H9 (cell line): Measurements from ENCODE around the gene ABCA10. TPM values are rescaled to one million over a fixed set of nuclear protein-coding genes. Genes with fewer than 3 reads are reported as not detected.

Source experiments
- DNase-seq: peaks from one replicate; pipeline ENCODE4 v3.0.0-alpha.2; 2017
- H2AFZ ChIP-seq: one replicate; pipeline ENCODE4 v1.6.1; 2013; ENCODE audit warnings: mild to moderate bottlenecking, low read length, control low read depth, moderate library complexity
- H2AK5ac ChIP-seq: 2 replicates; pipeline ENCODE4 v1.6.1; 2013; ENCODE audit warnings: low read length, control low read depth, mixed read lengths; ENCODE audit not compliant: insufficient read length
- H2BK120ac ChIP-seq: one replicate; pipeline ENCODE4 v1.6.1; 2013; ENCODE audit warnings: low read depth, mild to moderate bottlenecking, low read length, control low read depth, inconsistent platforms; ENCODE audit not compliant: poor library complexity, severe bottlenecking
- H2BK12ac ChIP-seq: 2 replicates; pipeline ENCODE4 v1.6.1; 2013; ENCODE audit warnings: low read length, control low read depth, mixed read lengths, low read depth; ENCODE audit not compliant: insufficient read length
- H2BK15ac ChIP-seq: 2 replicates; pipeline ENCODE4 v1.6.1; 2013; ENCODE audit warnings: low read depth, low read length, control low read depth
- H2BK20ac ChIP-seq: one replicate; pipeline ENCODE4 v1.6.1; 2013; ENCODE audit warnings: low read depth, mild to moderate bottlenecking, low read length, control low read depth, inconsistent platforms; ENCODE audit not compliant: poor library complexity, severe bottlenecking
- H2BK5ac ChIP-seq: 2 replicates; pipeline ENCODE4 v1.6.1; 2013; ENCODE audit warnings: low read length, control low read depth, mixed read lengths; ENCODE audit not compliant: insufficient read length
- H3K14ac ChIP-seq: 2 replicates; pipeline ENCODE4 v1.6.1; 2013; ENCODE audit warnings: low read length, control low read depth; ENCODE audit not compliant: insufficient read depth
- H3K18ac ChIP-seq: 2 replicates; pipeline ENCODE4 v1.6.1; 2013; ENCODE audit warnings: low read depth, mild to moderate bottlenecking, mixed read lengths, low read length, control low read depth; ENCODE audit not compliant: insufficient read length
- H3K23ac ChIP-seq: 2 replicates; pipeline ENCODE4 v1.6.1; 2013; ENCODE audit warnings: low read length, control low read depth, mixed read lengths, low read depth; ENCODE audit not compliant: insufficient read length
- H3K23me2 ChIP-seq: 2 replicates; pipeline ENCODE4 v1.6.1; 2013; ENCODE audit warnings: low read depth, mild to moderate bottlenecking, mixed read lengths, low read length, control low read depth; ENCODE audit not compliant: insufficient read length, poor library complexity, severe bottlenecking
- H3K27ac ChIP-seq: 2 replicates; pipeline ENCODE4 v1.5.1; 2013; ENCODE audit warnings: low read length, control low read depth, mixed read lengths, low read depth; ENCODE audit not compliant: insufficient read length
- H3K27me3 ChIP-seq: 2 replicates; pipeline ENCODE4 v1.6.1; 2013; ENCODE audit warnings: low read length, control low read depth, inconsistent platforms; ENCODE audit not compliant: insufficient read depth
- H3K4ac ChIP-seq: 2 replicates; pipeline ENCODE4 v1.6.1; 2013; ENCODE audit warnings: low read depth, mild to moderate bottlenecking, control low read depth, inconsistent platforms, low read length, moderate library complexity
- H3K4me1 ChIP-seq: 2 replicates; pipeline ENCODE4 v1.6.1; 2013; ENCODE audit warnings: low read length, control low read depth, inconsistent platforms; ENCODE audit not compliant: insufficient read depth
- H3K4me2 ChIP-seq: 2 replicates; pipeline ENCODE4 v1.6.1; 2013; ENCODE audit warnings: low read length, control low read depth, mixed read lengths; ENCODE audit not compliant: insufficient read length, insufficient read depth
- H3K56ac ChIP-seq: 2 replicates; pipeline ENCODE4 v1.6.1; 2013; ENCODE audit warnings: low read depth, mild to moderate bottlenecking, mixed read lengths, low read length, control low read depth; ENCODE audit not compliant: insufficient read length
- H3K79me1 ChIP-seq: 2 replicates; pipeline ENCODE4 v1.6.1; 2013; ENCODE audit warnings: low read depth, mild to moderate bottlenecking, moderate library complexity, low read length, control low read depth, inconsistent platforms; ENCODE audit not compliant: insufficient read depth, poor library complexity, severe bottlenecking
- H3K79me2 ChIP-seq: 2 replicates; pipeline ENCODE4 v1.6.1; 2013; ENCODE audit warnings: low read length, control low read depth, inconsistent platforms; ENCODE audit not compliant: insufficient read depth
- H3K9ac ChIP-seq: 2 replicates; pipeline ENCODE4 v1.6.1; 2013; ENCODE audit warnings: low read length, control low read depth, mixed read lengths; ENCODE audit not compliant: insufficient read length; ENCODE audit errors: extremely low read depth
- H3K9me3 ChIP-seq: one replicate; pipeline ENCODE4 v1.6.1; 2013; ENCODE audit warnings: low read depth, low read length, inconsistent platforms; ENCODE audit not compliant: control insufficient read depth
- H3T11ph ChIP-seq: one replicate; pipeline ENCODE4 v1.6.1; 2013; ENCODE audit warnings: mild to moderate bottlenecking, low read length, control low read depth, inconsistent platforms
- H4K20me1 ChIP-seq: one replicate; pipeline ENCODE4 v1.6.1; 2013; ENCODE audit not compliant: control insufficient read depth, insufficient read length, insufficient read depth
- H4K5ac ChIP-seq: 2 replicates; pipeline ENCODE4 v1.6.1; 2013; ENCODE audit warnings: low read depth, mild to moderate bottlenecking, mixed read lengths, low read length, control low read depth; ENCODE audit not compliant: insufficient read length
- H4K8ac ChIP-seq: replicated peaks from 2 replicates; pipeline ENCODE4 v1.6.1; 2013; ENCODE audit warnings: low read length, control low read depth, mixed read lengths, low read depth; ENCODE audit not compliant: insufficient read length
- H4K91ac ChIP-seq: 2 replicates; pipeline ENCODE4 v1.6.1; 2013; ENCODE audit warnings: low read depth, mild to moderate bottlenecking, moderate library complexity, mixed read lengths, low read length, control low read depth; ENCODE audit not compliant: insufficient read length
- H3K27ac Mint-ChIP-seq, 3 experiments: 2 replicates in 2 of 3; 3 replicates in 1 of 3; pipeline ENCODE4 v1.8.0; 2020 to 2021; ENCODE audit warnings: mixed read lengths in 3 of 3, mild to moderate bottlenecking in 1 of 3, moderate library complexity in 1 of 3
- H3K27me3 Mint-ChIP-seq: 2 replicates; pipeline ENCODE4 v1.8.0; 2021; ENCODE audit warnings: low read depth, mild to moderate bottlenecking, moderate library complexity, mixed read lengths
- H3K36me3 Mint-ChIP-seq, 3 experiments: 2 replicates in 2 of 3; 3 replicates in 1 of 3; pipeline ENCODE4 v1.8.0; 2020 to 2021; ENCODE audit warnings: low read depth in 3 of 3, mixed read lengths in 3 of 3; ENCODE audit not compliant: insufficient read depth in 1 of 3
- H3K4me1 Mint-ChIP-seq, 2 experiments: 2 replicates each; pipeline ENCODE4 v1.8.0; 2020; ENCODE audit warnings: mixed read lengths in 2 of 2
- H3K4me3 Mint-ChIP-seq, 2 experiments: 2 replicates in 1 of 2; 3 replicates in 1 of 2; pipeline ENCODE4 v1.8.0; 2020 to 2021; ENCODE audit warnings: mild to moderate bottlenecking in 2 of 2, mixed read lengths in 2 of 2, moderate library complexity in 1 of 2
- H3K9me3 Mint-ChIP-seq, 2 experiments: 2 replicates in 1 of 2; 3 replicates in 1 of 2; pipeline ENCODE4 v1.8.0; 2020; ENCODE audit warnings: mild to moderate bottlenecking in 2 of 2, mixed read lengths in 2 of 2, moderate library complexity in 1 of 2
- WGBS: extraction: QIAGEN DNeasy Blood & Tissue Kit; methylation state at CpG from one replicate; pipeline ENCODE4 v1.1.7; 2013; ENCODE audit warnings: missing lambda C conversion rate, low lambda C conversion rate, mixed read lengths; ENCODE audit not compliant: insufficient read length; ENCODE audit errors: extremely low coverage; 5-methylcytosine and 5-hydroxymethylcytosine counted together
- total RNA-seq: library from RNA; stranded (reverse); gene quantifications from 2 replicates; pipeline ENCODE4 v1.2.1, GENCODE V29; 2021
- TF ChIP-seq, protein P1 (sequence below): fragments of 200-600 bp; sonication (generic); conservative IDR thresholded peaks from 3 replicates; pipeline ENCODE4 v1.8.0; 2021; ENCODE audit warnings: antibody characterized with exemption, mild to moderate bottlenecking

ABCA10 gene
- total RNA-seq, 1 experiment from 2014 or later = not detected

GRCh38 chr17:69143151-69143550, 85.5 kb downstream of the ABCA10 start:
- TF ChIP-seq, protein P1, sequence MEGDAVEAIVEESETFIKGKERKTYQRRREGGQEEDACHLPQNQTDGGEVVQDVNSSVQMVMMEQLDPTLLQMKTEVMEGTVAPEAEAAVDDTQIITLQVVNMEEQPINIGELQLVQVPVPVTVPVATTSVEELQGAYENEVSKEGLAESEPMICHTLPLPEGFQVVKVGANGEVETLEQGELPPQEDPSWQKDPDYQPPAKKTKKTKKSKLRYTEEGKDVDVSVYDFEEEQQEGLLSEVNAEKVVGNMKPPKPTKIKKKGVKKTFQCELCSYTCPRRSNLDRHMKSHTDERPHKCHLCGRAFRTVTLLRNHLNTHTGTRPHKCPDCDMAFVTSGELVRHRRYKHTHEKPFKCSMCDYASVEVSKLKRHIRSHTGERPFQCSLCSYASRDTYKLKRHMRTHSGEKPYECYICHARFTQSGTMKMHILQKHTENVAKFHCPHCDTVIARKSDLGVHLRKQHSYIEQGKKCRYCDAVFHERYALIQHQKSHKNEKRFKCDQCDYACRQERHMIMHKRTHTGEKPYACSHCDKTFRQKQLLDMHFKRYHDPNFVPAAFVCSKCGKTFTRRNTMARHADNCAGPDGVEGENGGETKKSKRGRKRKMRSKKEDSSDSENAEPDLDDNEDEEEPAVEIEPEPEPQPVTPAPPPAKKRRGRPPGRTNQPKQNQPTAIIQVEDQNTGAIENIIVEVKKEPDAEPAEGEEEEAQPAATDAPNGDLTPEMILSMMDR = no peak
- Histone ChIP-seq H3K56ac (no peak overlapping the region), H2BK20ac (no peak overlapping the region), H2AK5ac (no peak overlapping the region), H4K20me1 (no peaks in the 10 kb centered on the region), H3K79me1 (no peaks in the 10 kb centered on the region), H4K8ac (no peak overlapping the region), H3K9me3 (no peaks in the 10 kb centered on the region), H3K9ac (no peak overlapping the region), H3K14ac (no peak overlapping the region), H3K27me3 (no peaks in the 10 kb centered on the region), H4K5ac (no peak overlapping the region), H3K23me2 (no peaks in the 10 kb centered on the region), H2AFZ (no peak overlapping the region), H3K4me2 (no peak overlapping the region), H3K79me2 (no peaks in the 10 kb centered on the region), H3K23ac (no peak overlapping the region), H4K91ac (no peak overlapping the region), H3K27ac (no peak overlapping the region), H3K4ac (no peak overlapping the region), H2BK5ac (no peak overlapping the region), H3K4me1 (no peaks in the 10 kb centered on the region), H2BK15ac (no peak overlapping the region), H2BK120ac (no peak overlapping the region), H2BK12ac (no peak overlapping the region), H3T11ph (no peak overlapping the region), H3K18ac (no peak overlapping the region)
- Mint-ChIP-seq H3K27ac (no peak overlapping the region), H3K27me3 (no peaks in the 10 kb centered on the region; the same call in 1 of the 2 replicates), H3K4me1 (peaks cover 2 to 4% of the 10 kb centered on the region in 2 experiments; a peak in 1 of 4 replicates), H3K9me3 (no peaks in the 10 kb centered on the region), H3K4me3 (no peak overlapping the region), H3K36me3 (no peaks in the 10 kb centered on the region)
- no peak for DNase-seq
- WGBS = no CpG with 5 or more reads among the region's 1 CpG
